NCI-H345 treated with DMSO at 0.1 percent for 48 hours (cell line): ENCODE results near the gene PKN2.

Experiments
- DNase-seq: peaks from one replicate; lab custom pipeline; 2025; ENCODE audit not compliant: unreplicated experiment; lab: John Stamatoyannopoulos, UW

The PKN2 gene

GRCh38 chr1:88683541-88684481 is at the start of gene PKN2:
PKN2 (plus strand) TSS chr1:88684273; CDS start chr1:88684581, 308 bp downstream.
- DNase-seq, result peak; percentile 91

GRCh38 chr1:88634538-88634937 is 49.5 kb upstream of the PKN2 start:
- DNase-seq, result no peak

GRCh38 chr1:88640060-88640459 is 44.0 kb upstream of the PKN2 start:
- DNase-seq, result no peak

- DNase-seq, result no peak
These were observed 38.2 kb upstream of the PKN2 start for GRCh38 chr1:88645886-88646285.

GRCh38 chr1:88646476-88647248 is 37.4 kb upstream of the PKN2 start:
- no peak for DNase-seq

- no peak for DNase-seq
These were observed 36.8 kb upstream of the PKN2 start for GRCh38 chr1:88647249-88647645.

- DNase-seq, result no peak
These were observed 36.2 kb upstream of the PKN2 start for GRCh38 chr1:88647749-88648415.

GRCh38 chr1:88648706-88649105 is 35.4 kb upstream of the PKN2 start:
- DNase-seq, result no peak

- no peak for DNase-seq
These were observed 34.1 kb upstream of the PKN2 start for GRCh38 chr1:88649932-88650331.

- DNase-seq, result no peak
These were observed 33.2 kb upstream of the PKN2 start for GRCh38 chr1:88650676-88651418.

GRCh38 chr1:88655140-88655539 is 28.9 kb upstream of the PKN2 start:
- no peak for DNase-seq

- DNase-seq, result peak; percentile 6
These were observed 28.3 kb upstream of the PKN2 start for GRCh38 chr1:88655685-88656299.

- no peak for DNase-seq
These were observed 25.7 kb upstream of the PKN2 start for GRCh38 chr1:88658419-88658818.

GRCh38 chr1:88659552-88659951 is 24.5 kb upstream of the PKN2 start:
- DNase-seq, result no peak

GRCh38 chr1:88661188-88661587 is 22.9 kb upstream of the PKN2 start:
- no peak for DNase-seq

- DNase-seq, result no peak
These were observed 21.9 kb upstream of the PKN2 start for GRCh38 chr1:88661951-88662699.

GRCh38 chr1:88662723-88663122 is 21.4 kb upstream of the PKN2 start:
- no peak for DNase-seq

GRCh38 chr1:88668405-88668804 is 15.7 kb upstream of the PKN2 start:
- DNase-seq, result no peak

- no peak for DNase-seq
These were observed 13.6 kb upstream of the PKN2 start for GRCh38 chr1:88670462-88670861.

- no peak for DNase-seq
These were observed 10.6 kb upstream of the PKN2 start for GRCh38 chr1:88673446-88673845.
